G401 (cell line): ENCODE data around the gene USP37. TPM values are rescaled to one million over a fixed set of nuclear protein-coding genes. Genes with fewer than 3 reads are reported as not detected.
A peak's percentile ranks its signal among the peaks of the same experiment; 100 is the strongest.

Source experiments
- DNase-seq: peaks from one replicate; pipeline ENCODE4 v3.0.0-alpha.2; 2015; ENCODE audit warnings: low spot score
- in situ Hi-C: cut with HindIII; loops from 2 replicates; pipeline ENCODE4 v1.10.0; 2016; ENCODE audit warnings: low sequenced_read_pairs, mixed read lengths
- total RNA-seq: library from RNA; depleted of rRNA; stranded (reverse); fragments of >200 nt; shearing (Covaris generic); gene quantifications from 2 replicates; pipeline ENCODE4 v1.2.3, GENCODE V29; 2014; rRNA removed

The USP37 gene
- total RNA-seq: 10.7 and 25.6 TPM in 2 replicates

DNA sequence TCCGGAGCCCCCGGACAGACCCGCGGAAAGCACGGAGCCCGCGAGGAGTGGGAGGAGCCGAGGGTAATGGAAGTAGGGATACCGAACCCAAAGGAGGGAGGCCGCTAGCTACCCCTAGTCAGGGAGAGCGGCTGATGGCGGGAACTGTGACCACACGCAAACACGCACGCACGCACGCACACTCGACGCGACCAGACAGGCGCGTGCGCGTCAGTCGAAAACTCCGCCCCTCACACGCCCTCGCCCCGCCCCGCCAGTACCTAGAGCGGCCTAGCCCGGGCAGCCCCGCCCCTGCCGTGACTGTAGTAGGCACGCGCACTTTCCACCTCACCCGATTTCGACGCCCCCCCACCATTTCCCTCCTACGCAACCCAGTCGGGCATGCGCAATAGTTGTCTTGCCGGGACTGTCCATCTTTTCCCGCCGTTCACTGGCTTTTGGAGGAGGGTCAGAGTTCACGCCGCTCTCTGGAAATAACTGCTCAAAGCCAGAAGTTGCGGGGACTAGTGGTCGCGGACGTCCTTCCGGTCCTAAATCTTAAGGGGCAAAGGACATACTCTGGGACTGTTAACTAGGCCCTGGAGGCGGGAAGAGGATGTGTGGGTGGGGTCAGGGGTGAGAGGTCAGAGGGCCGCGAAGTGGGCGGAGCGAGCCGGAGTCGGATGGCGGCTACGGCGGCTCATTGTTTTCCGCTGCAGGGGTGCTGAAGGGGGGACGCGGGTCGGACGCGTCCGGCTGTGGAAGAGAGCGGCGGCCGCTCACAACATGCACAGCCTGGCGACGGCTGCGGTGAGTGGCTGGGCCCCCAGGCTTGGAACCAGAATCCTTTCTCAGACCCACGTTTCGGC, at the start of gene USP37, which contains the start of gene CNOT9:
TSS of gene USP37 (minus strand) at position 162 of the 848 bp plus-strand sequence. CDS start 9,698 bp downstream, outside the sequence.
TSS of gene CNOT9 (plus strand) at position 650 of the 848 bp plus-strand sequence. CDS start at position 766, 116 bp downstream.
- DNase-seq: peak; percentile 99
- in situ Hi-C loops: no loop called here

DNA sequence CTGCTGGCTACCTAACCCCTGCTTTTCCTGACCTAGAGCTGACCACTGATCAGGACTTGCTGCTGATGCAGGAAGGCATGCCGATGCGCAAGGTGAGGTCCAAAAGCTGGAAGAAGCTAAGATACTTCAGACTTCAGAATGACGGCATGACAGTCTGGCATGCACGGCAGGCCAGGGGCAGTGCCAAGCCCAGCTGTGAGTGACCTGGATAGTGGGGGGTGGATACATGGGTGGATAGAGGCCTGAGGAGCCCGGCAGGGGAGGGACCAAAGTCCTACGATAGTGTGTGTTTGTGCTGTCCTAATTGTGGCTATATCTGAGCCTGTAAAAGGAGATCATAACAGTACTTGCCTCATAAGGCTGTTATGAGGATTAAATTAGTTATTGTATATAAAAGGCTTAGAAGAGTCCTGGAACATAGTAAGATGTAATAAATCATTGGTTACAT, 47.7 kb upstream of the USP37 start:
- in situ Hi-C loops: no loop called here
- no peak for DNase-seq

DNA sequence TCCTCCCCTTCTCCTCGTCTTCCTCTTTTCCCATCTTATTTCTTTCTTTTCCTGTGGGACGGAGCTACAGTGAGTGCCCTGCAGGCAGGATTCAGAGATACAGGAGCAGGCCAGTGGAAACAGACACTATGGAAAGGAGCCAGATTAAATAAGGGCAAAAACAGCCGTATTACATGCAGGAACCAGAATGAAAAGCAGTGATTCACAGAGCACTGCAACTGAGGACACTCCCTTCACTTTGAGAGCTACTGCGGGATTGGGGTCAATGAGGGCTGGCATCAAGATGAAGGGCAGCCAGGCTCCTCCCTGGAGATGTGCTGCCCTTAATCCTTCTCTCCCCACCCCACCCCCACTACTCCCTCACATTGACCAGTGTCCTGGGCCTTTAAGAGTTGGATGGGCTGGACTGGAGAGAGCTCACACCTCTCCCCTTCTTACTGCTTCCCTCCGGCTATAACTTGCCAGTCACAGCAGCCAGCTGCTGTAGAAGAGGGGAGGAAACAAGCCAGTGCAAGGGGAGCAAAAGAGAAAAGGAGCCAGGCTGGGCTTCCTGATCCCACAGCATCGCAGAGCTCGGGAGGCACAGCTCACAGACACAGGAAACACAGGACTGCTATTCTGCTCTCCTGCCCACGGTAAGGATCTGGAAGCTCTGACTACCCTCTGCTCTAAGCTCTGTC, 39.4 kb upstream of the USP37 start, which contains the start of gene PLCD4:
TSS of gene PLCD4 (plus strand) at position 464 of the 680 bp plus-strand sequence. CDS start 7,841 bp downstream, outside the sequence.
- peak; percentile 21 for DNase-seq
- in situ Hi-C loops: no loop called here

GRCh38 chr2:218605432-218605831, 37.3 kb upstream of the USP37 start:
- in situ Hi-C loops: no loop called here
- DNase-seq: no peak

DNA sequence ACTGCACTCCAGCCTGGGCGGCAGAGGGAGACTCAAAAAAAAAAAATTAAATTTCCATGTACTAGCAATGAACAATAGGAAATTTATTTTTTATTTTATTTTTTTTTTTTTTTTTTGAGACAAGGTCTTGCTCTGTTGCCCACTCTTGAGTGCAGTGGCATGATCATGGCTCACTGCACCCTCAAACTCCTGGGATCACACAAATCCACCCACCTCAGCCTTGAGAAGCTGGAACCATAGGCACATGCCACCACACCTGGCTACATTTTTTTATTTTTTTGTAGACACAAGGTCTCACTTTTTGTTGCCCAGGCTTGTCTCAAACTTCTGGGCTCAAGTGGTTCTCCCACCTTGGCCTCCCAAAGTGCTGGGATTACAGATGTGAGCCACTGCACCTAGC, 17.4 kb upstream of the USP37 start:
- in situ Hi-C loops: no loop called here
- DNase-seq: no peak

DNA sequence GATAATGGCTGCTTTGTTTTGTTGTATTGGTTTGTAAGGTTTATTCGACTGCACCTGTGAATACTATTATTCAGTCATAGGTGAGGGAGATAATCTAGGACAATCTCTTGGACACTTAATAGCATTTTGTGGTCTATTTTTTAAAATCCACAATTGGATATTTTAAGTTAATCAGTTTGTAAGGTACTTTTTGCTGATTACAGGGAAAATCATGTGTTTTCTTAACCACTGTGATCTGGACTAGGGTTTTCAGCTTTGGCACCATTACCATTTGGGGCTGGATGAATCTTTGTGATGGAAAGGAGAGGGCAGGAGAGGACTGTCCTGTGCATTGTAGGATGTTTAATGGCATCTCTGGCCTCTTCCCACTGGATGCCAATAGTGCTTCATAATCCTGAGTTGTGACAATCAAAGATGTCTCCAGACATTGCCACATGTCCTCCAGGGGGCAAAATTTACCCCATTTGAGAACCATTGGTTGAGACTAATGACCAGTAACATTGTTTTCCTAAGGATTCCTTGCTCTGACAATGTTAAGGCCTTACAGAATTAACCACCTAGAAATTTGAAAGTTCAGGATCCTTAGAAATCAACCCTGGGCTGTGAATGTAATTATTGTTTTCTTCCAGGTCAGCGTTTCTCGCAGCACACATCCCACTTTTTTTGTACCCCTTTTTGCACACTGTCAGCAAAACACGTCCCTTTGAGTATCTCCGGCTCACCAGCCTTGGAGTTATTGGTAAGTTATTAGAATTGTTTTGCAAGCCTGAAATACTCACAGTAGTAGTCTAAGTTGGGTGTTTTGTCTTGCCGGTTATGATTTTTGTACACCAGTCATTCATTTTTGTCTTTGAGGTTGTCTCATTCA, 16.1 kb upstream of the USP37 start:
- no peak for DNase-seq
- in situ Hi-C loops: no loop called here

GRCh38 chr2:218582076-218582475, 13.9 kb upstream of the USP37 start:
- no peak for DNase-seq
- in situ Hi-C loops: no loop called here

DNA sequence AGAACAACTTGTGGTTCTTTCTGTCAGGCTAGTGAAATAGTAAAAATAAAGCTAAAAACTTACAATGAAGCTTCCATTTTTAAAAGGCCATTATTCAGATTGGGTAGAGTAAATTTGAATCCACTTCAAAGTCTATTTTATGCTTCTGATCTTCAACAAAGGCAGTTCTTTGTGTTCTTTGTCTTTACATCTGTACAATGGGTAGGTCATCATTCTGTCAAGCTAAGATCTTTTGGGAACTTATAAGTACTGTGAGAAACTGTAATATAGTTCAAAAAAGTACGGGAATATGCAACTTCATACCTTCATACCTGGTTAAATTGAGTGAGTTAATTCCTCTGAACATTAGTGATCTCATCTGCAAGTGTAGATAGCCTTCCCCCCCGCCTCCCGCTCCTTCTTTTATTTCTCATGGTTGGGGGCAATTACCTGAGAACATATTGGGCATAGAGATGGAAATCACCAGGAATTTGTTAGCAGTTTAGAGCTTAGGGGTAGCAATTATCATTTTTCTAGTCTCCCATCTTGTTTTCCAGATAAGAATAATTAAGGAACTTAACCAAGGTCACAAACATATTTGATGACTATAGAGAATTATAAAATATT, 10.2 kb upstream of the USP37 start:
- in situ Hi-C loops: no loop called here

DNA sequence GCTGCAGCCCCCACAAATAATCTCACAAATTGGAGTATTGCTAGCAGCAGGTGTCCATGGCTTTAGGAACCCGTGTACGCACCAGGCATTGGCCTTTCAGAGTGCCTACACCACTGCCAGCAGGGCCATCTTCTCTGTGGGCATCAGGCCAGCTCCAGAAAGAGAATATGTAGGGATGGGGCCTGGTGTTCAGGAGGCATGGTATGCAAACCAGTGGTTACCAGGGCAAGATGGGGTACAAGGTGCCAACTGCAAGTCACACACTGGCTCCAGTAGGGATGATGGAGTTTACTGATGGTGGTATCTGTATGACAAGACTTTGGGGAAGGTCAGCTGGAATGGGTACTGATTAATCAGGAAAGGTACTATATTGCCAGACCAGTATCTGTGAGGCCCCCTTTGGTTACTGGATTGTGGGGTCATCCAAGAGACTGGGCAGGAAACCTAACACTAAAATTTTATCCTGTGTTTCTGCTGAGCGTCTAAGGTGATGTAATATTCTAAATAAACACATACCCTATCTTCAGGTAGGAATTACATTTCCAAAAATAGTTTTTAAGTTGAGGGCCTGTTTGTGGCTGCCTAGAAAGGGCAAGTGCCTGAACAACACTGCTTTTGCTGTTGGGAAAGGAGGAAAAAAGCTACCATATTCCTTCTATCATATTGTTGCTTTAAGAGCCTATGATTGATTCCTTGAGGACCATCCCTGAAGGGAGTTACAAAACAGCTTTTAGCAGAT, 9.5 kb upstream of the USP37 start:
- in situ Hi-C loops: no loop called here
- no peak for DNase-seq

More for the DNA sequence above, 10.2 kb upstream of the USP37 start:
- no peak for DNase-seq

GRCh38 chr2:218576854-218577253, 8.7 kb upstream of the USP37 start:
- DNase-seq: no peak
- in situ Hi-C loops: no loop called here

DNA sequence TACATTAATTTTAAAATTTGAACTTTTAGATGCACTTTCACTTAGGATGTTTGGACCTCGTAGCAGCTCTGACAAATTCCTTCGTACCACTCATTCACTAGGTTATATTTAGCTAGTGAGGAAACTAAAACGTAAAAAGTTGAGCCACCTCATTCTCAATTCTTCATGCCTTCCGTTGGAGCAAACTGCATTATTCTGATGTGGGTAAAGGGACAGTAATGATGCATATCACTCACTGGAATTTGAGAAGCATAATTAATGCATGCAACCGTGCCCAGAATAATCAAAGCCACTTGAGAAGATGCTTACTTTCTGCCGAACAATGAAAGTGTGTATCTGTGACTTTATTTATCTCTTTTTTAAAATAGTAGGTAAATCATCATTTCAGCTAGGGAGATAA, 2.7 kb upstream of the USP37 start:
- DNase-seq: no peak
- in situ Hi-C loops: no loop called here

DNA sequence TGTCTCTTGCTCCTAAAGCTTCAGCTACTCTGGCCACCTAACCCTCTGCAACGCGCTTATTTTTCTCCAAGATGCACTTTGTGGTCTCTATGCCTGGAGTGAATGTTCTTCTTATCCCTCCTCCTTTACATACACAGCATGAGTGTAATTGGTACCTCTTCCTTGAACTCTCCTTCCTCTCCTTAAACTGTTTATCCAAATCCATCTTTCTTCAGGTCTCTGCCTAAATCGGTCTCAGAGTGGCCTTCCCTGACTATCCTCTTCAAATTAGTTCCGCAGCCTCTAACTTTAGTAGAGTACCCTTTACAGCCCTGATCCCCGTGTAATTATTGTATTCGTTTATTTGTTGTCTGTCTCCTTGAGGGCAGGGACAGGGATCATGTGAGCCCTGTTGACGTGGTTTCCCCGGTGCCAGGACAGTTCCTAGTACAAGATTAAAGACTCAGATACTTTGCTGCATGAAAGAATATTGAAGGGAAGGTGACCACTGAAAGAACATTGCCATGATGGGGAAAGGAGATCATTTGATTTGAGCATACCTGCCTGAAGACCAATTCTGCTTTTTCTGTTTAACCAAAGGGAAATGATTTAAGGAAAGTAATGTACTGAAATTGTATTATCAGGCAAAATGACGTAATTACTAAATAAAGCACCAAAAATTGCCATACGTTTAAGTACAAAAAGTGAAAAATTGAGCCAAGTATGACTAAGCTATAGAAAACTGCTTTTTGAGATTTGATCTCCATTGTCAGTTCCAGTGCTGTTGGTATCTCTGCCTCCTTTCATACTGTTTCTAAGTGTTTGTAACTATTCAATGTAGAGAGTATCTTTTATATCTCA, 1.7 kb upstream of the USP37 start:
- in situ Hi-C loops: no loop called here
- DNase-seq: no peak

DNA sequence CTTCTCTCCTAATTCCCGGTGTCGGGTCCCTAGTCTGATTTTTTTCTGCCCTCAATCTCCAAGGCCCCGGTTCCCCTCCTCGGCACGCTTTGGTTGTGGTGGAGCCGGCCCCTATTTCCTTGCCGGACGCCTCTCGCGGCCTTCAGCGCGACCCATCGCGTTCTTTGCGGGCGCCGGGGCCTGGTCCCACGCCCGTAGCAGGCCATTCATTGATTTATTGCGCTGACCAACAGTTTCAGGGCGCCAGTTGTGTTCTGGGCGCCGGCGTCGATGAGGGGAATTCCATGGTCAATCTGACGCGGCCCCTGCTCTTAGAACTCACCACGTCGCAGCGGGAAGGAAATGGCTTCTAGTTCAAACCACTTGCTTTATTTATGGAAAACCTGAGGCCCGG, 884 bp upstream of the USP37 start:
- in situ Hi-C loops: no loop called here
- DNase-seq: peak; percentile 27

- no peak for DNase-seq
- in situ Hi-C loops: no loop called here
These were observed 358 bp downstream of the USP37 start for GRCh38 chr2:218567797-218568189.

- DNase-seq: no peak
- in situ Hi-C loops: no loop called here
These were observed 1.9 kb downstream of the USP37 start for GRCh38 chr2:218566296-218566695.

- in situ Hi-C loops: no loop called here
- DNase-seq: no peak
These were observed 4.1 kb downstream of the USP37 start for GRCh38 chr2:218564056-218564455.

DNA sequence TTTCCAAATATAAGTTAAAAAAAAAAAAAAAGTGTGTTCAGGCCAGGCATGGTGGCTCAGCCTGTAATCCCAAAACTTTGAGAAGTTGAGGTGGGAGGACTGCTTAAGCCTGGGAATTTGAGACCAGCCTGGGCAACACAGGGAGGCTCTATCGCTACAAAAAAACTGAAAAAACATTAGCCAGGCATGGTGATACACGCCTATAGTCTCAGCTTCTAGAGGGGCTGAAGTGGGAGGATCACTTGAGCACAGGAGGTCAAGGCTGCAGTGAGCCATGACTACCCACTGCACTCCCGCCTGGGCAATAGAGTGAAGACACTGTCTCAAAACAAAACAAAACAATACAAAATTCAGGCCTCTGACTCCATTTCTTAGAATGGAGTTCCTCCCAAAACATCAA, 9.2 kb downstream of the USP37 start:
- in situ Hi-C loops: no loop called here
- DNase-seq: no peak
